Suprapubic skin (tissue), 3 donors: ENCODE results near the gene ACOD1.

Source experiments
- POLR2A ChIP-seq, 2 donors: fragments of 450-650 bp; IDR thresholded peaks; one replicate each; pipeline ENCODE4 v1.6.1; 2017; ENCODE audit warnings: antibody characterized with exemption in 2 of 2, mild to moderate bottlenecking in 2 of 2, moderate library complexity in 2 of 2
- TF ChIP-seq, protein P1 (sequence below), 2 donors: fragments of 200-600 bp in 1 of 2; fragments of 450-650 bp in 1 of 2; sonication (generic) in 1 of 2; IDR thresholded peaks; one replicate each; pipeline ENCODE4 v1.5.1; 2016 to 2019; ENCODE audit warnings: antibody characterized with exemption in 2 of 2, mild to moderate bottlenecking in 1 of 2, moderate library complexity in 1 of 2

- TF ChIP-seq POLR2A (IDR thresholded peaks at IDR 0.05), result no peak
- TF ChIP-seq, protein P1, sequence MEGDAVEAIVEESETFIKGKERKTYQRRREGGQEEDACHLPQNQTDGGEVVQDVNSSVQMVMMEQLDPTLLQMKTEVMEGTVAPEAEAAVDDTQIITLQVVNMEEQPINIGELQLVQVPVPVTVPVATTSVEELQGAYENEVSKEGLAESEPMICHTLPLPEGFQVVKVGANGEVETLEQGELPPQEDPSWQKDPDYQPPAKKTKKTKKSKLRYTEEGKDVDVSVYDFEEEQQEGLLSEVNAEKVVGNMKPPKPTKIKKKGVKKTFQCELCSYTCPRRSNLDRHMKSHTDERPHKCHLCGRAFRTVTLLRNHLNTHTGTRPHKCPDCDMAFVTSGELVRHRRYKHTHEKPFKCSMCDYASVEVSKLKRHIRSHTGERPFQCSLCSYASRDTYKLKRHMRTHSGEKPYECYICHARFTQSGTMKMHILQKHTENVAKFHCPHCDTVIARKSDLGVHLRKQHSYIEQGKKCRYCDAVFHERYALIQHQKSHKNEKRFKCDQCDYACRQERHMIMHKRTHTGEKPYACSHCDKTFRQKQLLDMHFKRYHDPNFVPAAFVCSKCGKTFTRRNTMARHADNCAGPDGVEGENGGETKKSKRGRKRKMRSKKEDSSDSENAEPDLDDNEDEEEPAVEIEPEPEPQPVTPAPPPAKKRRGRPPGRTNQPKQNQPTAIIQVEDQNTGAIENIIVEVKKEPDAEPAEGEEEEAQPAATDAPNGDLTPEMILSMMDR (IDR thresholded peaks at IDR 0.05), result no peak
These were observed 31.2 kb upstream of the ACOD1 start for GRCh38 chr13:76917095-76917494.
